ENCODE results near the gene PIK3R2.
"Not testable (repeated sequence)": the region's sequence is repeated elsewhere in the genome, so short reads cannot be mapped to it uniquely, and the experiment has no call there.

Gene PIK3R2

GRCh38 chr19:18155095-18156087, 2.4 kb downstream of the PIK3R2 start:
- DNase-seq (ENCODE audit: low read depth, low spot score): no peak

GRCh38 chr19:18156268-18156667, 3.3 kb downstream of the PIK3R2 start:
- DNase-seq (ENCODE audit: low read depth, low spot score): no peak

GRCh38 chr19:18156841-18157464, 4.0 kb downstream of the PIK3R2 start:
- peak; percentile 53 for DNase-seq (ENCODE audit: low read depth, low spot score)

DNA sequence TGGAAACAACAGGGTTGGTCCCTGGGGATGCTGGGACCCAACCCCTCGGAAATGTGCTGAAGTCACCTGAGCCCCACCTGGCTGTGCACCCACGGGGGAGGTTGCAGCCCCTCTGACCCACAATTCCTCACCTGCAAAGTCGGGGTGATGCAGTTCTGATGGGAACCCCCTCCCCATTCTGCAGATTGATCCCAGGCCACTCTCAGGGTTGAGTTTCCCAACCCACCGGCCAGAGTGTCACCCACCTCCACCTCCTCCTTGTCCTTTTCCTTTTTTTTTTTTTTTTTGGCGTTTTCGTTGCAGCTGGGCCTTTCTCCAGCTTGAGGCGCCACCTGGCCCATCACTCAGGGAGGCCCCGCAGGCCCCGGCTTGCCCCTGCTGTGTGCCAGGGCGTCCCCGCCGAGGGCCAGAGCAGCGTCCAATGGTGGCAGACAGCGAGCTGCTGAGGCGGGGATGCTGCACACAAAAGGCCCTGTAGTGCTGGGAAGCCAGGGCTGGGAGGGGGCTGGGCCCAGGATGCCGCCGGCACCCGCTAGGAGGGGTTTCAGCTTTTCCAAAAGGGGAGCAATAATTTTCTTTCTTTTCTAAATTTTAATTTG, 4.6 kb downstream of the PIK3R2 start:
- no peak for DNase-seq (ENCODE audit: low read depth, low spot score)

DNA sequence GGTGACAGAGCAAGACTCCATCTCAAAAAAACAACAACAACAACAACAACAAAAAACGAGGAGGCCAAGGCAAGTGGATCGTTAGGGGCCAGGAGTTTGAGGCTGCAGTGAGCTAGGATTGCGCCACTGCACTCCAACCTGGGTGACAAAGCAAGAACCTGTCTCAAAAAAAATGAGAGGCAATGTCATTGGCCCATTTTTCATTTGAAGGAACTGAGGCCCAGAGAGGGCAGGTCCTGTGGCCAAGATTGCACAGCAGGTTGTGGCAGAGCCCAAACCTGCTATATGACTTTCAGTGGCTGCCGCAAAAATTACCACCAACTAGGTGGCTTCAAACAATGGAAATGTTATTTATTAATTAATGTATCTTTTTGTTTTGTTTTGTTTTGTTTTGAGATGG, 5.5 kb downstream of the PIK3R2 start:
- no peak for DNase-seq (ENCODE audit: low read depth, low spot score)

DNA sequence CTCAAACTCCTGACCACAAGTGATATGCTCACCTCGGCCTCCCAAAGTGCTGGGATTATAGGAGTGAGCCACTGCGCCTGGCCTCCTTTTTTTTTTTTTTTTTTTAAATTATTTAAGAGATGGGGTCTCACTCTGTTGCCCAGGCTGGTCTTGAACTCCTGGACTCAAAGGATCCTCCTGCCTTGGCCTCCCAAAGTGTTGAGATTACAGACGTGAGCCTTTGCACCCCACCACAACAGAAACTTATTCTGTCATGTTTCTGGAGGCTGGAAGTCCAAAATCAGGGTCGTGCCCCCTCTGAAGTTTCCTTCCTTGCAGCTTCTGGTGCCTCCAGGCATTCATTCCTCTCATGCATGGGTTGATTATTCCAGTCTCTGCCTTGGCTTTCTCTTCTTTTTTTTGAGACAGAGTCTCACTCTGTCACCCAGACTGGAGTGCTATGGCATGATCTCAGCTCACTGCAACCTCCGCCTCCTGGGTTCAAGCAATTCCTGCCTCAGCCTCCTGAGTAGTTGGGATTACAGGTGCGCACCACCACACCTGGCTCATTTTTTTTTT, 6.2 kb downstream of the PIK3R2 start:
- not testable (repeated sequence) for DNase-seq (ENCODE audit: low read depth, low spot score)

DNA sequence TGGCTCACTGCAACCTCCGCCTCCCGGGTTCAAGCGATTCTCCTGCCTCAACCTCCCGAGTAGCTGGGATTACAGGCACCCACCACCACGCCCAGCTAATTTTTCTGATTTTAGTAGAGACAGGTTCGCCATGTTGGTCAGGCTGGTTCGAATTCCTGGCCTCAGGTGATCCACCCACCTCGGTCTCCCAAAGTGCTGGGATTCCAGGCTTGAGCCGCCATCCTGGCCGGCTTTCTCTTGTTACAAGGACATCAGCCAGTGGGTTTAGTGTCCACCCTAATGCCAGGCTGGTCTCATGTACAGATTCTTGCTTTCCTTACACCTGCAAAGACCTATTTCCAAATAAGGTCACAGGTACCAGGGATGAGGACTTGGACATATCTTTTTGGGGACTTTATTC, 6.8 kb downstream of the PIK3R2 start:
- no peak for DNase-seq (ENCODE audit: low read depth, low spot score)

DNA sequence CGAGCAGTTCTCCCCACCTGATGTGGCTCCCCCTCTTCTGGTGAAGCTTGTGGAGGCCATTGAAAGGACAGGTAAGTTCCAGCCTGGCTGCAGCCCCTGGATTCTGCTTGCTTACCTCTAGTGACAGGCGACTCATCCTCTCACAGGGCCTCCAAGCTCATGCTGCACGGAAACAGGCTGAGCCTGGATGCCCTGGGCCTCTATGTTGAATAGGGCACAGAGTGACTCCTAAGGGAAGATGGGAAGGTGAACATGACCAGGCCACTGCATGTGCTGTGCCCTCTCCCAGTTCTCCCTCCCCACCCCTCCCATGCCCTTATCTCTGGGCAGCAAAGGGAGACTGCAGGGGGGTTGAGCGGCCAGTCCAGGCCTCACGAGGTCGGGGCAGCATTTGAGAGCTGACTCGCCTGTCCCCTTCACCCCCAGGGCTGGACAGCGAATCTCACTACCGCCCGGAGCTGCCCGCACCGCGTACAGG, 7.6 kb downstream of the PIK3R2 start:
- no peak for DNase-seq (ENCODE audit: low read depth, low spot score)

GRCh38 chr19:18160971-18161635, 8.1 kb downstream of the PIK3R2 start:
- DNase-seq (ENCODE audit: low read depth, low spot score): no peak

GRCh38 chr19:18161636-18162002, 8.7 kb downstream of the PIK3R2 start:
- no peak for DNase-seq (ENCODE audit: low read depth, low spot score)

- no peak for DNase-seq (ENCODE audit: low read depth, low spot score)
These were observed 11.1 kb downstream of the PIK3R2 start for GRCh38 chr19:18164072-18164471.

DNA sequence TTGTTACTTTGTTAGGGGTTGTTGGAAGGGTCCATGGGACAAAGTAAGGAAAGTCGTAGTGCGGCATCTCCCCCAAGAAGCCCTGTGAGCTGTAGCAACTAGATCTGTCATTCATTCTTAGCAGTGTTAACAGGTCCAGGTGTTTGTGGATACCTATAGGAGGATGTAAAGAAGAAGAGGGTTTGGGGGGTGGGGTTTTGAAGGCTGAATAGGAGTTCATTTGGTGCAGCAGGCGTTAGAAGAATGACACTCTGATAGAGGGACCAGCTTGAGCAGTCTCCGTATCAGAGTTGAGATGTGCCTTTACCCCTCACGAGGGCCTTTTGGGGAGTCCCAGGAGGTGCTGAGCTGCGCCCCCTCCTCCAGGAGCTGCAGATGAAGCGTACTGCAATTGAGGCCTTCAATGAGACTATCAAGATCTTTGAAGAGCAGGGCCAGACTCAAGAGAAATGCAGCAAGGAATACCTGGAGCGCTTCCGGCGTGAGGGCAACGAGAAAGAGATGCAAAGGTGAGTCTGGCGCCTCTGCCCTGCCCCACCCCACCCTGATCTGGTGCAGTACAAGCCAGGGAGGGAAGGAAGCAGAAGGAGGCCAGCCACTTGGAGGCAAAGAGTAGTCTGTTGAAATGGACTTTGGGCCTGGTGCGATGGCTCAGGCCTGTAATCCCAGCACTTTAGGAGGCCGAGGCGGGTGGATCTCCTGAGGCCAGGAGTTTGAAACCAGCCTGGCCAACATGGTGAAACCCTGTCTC, 13.0 kb downstream of the PIK3R2 start:
- no peak for DNase-seq (ENCODE audit: low read depth, low spot score)

DNA sequence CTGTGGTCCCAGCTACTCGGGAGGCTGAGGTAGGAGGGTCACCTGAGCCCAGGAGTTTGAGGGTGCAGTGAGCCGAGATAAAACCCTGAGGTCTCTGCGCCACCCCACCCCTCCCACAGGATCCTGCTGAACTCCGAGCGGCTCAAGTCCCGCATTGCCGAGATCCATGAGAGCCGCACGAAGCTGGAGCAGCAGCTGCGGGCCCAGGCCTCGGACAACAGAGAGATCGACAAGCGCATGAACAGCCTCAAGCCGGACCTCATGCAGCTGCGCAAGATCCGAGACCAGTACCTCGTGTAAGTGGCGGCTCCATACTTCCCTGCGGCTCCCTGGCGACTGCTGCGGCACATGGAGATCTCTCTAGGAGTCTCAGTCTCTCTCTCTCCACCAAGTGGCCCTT, 14.0 kb downstream of the PIK3R2 start:
- DNase-seq (ENCODE audit: low read depth, low spot score): no peak

DNA sequence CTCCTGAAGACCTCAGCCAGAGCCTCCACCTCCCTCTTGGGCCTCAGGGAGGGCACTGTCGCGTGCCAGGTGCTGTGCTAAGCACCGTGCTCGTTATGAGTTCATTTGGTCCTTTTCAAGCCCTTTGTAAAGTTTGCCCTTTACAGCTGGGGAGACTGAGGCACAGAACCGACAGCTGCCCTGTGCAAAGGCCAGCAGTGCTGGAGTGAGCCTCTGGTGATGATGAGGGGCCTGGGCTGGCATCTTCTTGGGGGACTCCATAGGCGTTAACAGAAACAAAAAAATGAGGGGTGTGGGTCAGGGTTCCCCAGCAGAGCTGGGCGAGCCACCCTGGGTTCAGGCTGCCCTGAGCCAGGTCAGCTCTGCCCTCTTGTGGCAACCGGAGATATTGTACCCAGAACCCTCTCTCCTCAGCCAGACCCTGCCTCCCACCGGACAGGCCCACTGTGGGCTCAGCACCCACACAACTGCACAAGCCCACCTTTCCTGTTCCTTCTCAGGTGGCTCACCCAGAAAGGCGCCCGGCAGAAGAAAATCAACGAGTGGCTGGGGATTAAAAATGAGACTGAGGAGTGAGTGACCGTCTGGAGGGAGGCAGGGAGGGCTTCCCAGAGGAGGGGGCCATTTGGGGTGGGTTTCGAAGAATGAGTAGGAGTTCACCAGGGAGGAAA, 15.1 kb downstream of the PIK3R2 start:
- no peak for DNase-seq (ENCODE audit: low read depth, low spot score)

GRCh38 chr19:18168673-18169381, 15.9 kb downstream of the PIK3R2 start:
- DNase-seq (ENCODE audit: low read depth, low spot score): no peak

DNA sequence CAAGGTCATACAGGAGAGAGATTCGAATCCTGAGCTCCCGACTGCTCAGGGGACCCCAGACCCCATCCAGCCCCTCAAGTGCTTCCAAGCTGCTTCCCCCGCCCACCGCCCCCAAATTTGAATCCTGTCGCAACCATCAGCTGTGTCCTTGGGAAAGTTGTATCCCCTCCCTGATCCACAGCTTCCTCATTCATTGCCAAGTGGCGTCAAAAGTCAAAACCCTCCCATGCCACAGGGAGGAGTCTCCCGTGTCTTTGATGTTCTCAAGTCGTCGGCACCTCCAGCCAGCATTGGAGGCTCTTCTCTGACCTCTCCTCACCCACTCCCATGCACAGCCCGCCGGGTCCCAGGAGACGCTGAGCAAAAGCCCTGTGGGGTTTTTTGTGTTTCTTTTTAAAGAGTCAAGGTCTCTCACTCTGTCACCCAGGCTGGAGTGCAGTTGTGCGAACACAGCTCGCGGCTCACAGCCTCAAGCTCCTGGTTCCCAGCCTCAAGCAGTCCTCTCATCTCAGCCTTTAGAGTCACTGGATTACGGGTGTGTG, 17.8 kb downstream of the PIK3R2 start:
- DNase-seq (ENCODE audit: low read depth, low spot score): no peak

DNA sequence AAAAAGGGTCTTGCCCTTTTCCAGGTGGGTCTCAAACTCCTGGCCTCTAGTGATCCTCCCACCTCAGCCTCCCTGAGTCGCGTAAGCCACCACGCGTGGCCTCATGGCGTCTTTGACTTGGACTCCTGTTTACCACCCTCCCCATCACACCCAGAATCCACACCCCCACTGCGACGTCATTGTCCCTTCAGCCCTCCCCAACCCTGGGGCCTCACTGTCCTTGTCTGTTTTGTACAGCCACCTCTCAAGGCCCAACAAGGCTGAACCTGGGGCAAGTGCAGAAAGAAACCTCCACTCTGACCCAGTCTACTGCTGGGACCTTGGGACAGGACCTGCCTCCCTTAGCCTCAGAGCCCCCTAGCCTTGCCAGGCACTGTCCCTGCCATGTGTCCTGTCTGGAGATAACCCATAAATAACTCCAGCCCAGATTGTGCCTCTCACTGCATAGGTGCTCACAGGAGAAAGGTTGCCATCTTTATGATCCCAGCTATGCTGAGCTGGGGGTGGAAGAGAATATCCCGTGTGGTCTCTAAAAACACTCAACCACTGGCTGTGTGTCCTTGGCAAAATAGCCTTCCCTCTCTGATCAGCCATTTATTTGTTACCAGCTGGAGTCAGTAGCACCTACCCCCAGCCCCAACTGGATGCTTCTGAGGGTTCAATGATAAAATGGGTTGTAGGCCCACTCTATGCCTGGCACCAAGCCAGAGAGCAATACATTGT, 18.8 kb downstream of the PIK3R2 start:
- DNase-seq (ENCODE audit: low read depth, low spot score): no peak

DNA sequence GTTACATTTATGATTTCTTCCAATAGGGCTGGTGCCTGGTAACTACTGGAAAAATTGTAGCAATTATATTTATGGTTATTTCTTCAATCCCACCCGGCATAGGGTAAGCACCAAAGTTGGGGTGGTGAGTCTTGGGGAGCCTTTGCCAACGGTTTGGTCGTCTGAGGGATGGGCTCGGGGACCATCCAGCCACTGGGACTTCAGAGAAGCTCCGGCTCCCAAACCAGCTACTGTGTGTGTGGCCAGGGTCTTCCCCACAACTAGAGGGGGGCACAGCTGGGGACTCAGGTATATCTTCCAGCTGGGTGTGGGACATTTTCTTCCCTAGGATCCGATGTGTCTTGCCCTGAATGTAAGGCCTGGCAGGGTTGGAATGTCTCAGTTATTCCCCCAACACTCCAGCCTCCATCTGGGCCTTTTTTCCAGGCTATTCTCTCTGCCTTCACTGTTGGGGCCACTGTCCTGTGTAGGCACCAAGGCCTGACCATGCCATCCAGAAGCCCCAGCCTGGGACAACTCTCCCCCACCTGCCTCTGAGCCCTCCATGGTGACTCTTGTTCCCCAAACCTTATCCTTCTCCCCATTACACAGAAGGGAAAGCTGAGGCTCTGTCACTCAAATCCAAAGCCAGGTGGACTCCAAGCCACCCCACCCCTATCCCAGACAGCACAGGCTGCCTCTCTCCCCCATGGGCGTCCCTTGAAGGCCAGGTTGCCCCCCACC, 19.5 kb downstream of the PIK3R2 start:
- DNase-seq (ENCODE audit: low read depth, low spot score): no peak
